ENCODE data around the gene ACSM3.
"Not testable (repeated sequence)": the region's sequence is repeated elsewhere in the genome, so short reads cannot be mapped to it uniquely, and the experiment has no call there.

Gene ACSM3, protein sequence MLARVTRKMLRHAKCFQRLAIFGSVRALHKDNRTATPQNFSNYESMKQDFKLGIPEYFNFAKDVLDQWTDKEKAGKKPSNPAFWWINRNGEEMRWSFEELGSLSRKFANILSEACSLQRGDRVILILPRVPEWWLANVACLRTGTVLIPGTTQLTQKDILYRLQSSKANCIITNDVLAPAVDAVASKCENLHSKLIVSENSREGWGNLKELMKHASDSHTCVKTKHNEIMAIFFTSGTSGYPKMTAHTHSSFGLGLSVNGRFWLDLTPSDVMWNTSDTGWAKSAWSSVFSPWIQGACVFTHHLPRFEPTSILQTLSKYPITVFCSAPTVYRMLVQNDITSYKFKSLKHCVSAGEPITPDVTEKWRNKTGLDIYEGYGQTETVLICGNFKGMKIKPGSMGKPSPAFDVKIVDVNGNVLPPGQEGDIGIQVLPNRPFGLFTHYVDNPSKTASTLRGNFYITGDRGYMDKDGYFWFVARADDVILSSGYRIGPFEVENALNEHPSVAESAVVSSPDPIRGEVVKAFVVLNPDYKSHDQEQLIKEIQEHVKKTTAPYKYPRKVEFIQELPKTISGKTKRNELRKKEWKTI

DNA sequence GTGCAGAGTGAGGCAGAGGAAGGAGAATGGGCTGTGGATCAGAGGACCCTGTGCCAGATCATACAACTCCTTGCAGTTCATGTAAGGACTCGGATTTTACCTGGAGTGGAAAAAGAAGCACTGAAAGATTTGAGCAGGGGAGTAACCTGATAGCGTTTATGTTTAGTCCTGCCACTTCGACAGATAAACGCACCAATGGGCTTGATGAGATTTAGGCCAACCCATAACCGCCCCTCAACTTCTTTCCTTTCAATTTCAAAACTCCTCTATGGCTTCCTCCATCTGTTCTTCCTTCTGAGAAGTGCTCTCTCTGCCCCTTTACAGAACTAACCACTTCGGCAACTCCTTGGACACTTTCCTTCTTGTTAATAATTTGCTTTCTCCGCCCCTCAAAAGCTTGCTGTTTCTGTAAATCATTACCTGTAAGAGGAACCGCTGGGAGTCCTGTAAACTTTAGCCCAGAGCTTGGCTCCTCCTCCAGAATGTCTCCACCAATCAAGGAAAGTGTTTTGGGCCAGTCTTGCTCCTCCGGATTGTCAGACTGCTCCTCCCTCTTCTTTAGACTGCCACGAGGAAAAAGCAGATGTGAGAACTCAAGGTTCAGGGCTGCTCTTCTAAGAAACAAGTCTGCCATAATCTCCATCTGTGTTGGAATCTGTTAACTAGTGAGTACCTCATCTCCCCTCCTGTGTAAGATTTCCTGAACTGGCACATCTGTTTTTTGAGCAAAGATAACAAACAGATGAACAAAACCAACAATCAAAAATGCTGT is at the start of gene ACSM3:
TSS of gene ACSM3 (plus strand) at position 554 of the 772 bp plus-strand sequence. CDS start 6,021 bp downstream, outside the sequence.
- DNase-seq (ENCODE audit: low read depth in 2 of 2) = peak in 1 of 2 experiments; percentile 19

DNA sequence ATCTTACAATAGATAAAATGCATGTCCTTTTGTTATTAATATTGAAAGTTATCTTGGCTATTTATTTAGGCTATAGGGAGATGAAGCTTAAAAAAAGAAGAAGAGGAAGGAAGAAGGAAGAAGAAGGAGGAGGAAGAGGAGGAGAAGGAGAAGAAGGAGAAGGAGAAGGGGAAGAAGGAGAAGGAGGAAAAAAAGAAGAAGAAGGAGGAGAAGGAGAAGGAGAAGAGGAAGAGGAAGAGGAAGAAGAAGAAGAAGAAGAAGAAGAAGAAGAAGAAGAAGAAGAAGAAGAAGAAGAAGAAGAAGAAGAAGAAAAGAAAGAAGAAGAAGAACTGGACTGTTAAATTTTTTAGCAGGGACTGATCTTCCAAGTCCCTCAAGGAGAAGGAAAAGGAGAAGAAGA is 46.1 kb upstream of the ACSM3 start:
- not testable (repeated sequence) for DNase-seq (ENCODE audit: low read depth in 2 of 2)

DNA sequence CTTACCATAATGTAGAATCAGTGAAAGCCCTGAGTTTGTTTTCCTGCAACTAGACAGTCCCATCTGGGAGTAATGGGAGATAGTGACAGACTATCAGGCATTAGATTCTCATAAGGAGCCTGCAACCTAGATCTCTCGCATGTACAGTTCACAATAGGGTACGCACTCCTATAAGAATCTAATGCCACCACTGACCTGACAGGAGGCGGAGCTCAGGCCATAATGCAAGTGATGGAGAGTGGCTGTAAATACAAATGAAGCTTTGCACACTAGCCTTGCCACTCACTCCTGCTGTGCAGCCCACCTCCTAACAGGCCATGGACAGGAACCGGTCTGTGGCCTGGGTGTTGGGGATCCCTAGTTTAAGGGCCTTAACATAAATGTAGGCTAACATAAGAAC is 43.6 kb upstream of the ACSM3 start:
- DNase-seq (ENCODE audit: low read depth in 2 of 2) = no peak

DNA sequence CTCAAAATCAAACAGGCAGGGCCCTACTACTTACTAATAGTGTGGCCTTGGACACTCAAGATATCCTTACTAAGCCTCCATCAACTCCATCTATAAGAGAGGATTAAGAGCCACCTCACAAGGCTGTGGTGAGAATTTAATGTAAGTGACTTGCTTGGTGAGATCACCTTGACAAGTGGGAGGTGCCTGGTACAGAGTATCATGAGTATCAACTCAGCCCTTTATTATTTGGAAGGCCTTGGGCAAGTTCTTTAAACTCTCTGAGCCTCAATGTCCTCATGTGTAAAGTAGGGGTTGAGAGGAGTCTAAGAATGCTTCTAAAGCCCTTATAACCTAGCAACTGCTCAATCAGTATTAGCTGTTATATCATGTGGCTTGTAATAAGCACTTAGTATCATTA is 37.2 kb upstream of the ACSM3 start:
- DNase-seq (ENCODE audit: low read depth in 2 of 2) = no peak

DNA sequence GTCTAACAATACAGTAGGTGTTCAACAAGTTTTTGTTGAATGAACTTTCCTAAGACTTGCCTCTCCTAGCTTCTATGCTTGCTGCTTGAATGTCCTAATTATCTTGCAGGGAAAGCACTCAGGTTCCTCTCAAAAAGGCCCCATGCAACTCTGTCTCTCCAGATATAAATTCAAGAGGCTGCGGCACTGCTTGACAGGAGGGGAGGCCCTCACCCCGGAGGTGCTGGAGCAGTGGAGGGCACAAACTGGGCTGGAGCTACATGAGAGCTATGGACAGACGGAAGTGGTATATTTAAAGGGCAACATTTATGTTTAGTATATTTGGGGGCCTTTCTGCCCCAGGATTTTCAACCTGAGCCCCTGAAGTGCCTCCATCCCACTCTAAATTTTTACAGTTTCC is 36.6 kb upstream of the ACSM3 start:
- no peak for DNase-seq (ENCODE audit: low read depth in 2 of 2)

DNA sequence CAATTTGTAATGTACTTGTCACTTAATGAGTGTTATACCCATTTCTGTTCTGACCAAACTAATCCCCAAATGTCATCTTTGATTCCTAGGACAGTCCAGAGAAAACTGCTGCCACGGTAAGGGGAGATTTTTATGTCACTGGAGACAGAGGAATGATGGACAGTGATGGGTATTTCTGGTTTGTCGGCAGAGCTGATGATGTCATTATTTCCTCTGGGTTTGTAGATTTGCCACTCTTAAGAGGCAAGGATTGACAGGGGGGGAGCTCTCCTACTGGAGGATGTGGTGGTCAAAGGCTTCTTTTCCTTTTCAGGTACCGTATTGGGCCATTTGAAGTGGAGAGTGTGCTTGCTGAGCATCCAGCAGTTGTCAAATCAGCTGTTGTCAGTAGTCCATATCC is 34.7 kb upstream of the ACSM3 start:
- DNase-seq (ENCODE audit: low read depth in 2 of 2) = no peak

DNA sequence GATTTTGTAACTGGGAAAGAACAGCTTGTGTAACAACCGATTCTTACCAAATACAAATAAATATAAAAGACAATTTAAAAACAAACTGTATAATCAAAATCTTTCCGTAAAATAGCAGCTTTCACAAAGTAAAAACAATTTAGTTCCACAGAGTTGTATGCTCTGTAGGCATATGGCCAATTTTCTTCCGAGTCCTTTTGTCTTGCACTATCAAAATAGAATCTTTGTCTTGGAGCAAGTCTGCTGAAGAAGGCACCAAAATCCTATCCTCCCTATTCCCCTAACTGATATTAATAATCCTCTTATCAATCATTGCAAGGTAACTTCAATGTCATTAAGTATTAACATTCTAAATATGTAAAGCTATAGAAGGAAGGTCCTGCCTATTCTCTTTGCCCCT is 29.8 kb upstream of the ACSM3 start:
- no peak for DNase-seq (ENCODE audit: low read depth in 2 of 2)

DNA sequence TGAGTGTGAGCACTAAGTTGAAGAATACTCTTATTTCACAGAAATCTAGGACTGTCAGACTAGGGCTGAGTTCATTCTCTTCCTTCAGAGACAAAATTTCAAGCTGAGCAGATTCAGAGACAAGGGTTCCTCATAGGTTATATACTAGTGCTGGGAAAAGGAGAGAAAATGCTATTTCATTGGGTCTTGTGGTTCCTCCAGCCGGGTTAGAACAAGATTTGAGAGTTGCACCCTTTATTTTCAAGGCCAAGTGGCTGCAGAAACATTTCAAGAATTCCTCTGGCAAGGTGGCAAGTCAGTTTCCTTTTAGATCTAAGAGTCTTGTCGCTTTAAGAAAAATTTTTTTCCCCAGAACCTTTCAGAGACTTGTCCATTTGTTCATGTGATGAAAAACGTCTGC is 29.0 kb upstream of the ACSM3 start:
- no peak for DNase-seq (ENCODE audit: low read depth in 2 of 2)

DNA sequence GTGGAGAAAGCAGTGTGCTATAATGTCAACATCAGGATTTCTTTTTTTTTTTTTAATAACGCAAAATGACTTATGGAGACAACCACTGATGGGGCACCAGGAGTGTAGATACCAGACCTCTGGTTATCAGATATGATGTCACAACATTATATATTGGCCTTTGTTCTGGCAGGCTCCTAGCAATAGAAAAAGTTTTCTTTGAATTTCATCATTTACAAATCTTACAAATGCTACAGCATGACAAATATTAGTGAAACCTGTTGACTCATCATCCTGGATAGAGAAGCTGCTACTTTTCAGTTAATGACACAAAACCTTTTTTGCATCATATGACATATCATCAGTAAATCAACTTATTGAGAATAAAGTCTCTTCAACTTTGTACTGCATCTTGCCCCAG is 28.3 kb upstream of the ACSM3 start:
- no peak for DNase-seq (ENCODE audit: low read depth in 2 of 2)

DNA sequence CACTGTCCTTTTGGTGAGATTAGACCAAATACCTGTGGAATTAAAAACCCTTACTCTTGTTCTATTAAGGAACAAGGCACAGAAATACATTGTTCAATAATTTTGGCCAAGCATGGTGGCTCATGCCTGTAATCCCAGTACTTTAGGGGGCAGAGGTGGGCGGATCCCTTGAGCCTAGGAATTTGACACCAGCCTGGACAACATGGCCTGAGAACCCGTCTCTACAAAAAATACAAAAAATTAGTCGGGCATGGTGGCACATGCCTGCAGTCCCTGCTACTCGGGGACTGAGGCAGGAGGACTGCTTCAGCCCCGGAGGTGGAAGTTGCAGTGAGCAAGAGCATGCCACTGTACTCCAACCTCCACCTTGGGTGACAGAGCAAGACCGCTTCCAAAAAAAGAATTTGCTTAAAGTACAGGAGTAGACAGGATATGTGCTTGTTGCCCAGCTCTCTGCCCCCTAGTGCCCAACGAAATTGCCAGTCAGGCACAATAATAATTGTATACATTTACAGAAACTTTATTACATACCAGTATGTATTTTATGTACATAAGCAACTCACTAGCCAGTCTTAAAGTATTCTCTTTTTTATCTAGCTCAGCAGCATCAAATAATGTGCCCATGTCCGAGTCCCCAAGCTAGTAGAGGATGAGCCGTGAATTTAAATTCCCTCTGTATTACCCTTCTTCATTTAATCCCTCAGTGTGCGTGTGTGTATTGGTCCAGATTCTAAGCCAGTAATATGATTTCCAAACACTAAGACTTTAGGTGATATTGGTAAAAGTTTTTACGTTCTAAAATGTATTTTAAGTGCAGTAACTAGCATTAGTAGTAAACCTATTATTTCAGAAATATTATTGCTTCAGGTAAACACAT is 23.6 kb upstream of the ACSM3 start:
- DNase-seq (ENCODE audit: low read depth in 2 of 2) = no peak

DNA sequence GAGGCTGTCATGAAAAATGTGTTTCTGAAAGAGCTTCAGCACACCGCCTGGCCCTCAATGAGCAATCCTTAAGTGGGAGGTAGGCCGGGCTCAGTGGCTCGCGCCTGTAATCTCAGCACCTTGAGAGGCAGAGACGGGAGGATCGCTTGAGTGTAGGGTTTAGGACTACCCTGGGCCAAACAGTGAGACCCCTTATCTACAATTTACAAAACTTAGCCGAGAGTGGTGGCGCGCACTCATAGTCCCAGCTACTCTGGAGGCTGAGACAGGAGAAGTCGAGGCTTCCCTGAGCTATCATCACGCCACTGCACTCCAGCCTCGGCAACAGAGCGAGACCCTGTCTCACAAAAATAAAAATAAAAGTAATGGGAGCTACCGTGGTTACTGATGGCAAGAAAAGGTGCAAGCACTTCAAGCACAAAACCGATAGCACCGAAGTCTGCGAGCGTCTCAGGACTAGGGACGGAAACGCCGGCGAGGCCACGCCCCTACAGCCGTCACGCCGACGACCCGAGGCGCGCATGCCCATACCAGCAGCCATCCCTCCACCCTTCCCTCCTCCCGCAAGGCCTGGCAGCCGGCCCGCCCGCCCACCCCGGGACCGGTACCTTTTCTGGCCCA is 22.8 kb upstream of the ACSM3 start:
- peak in 1 of 2 experiments; percentile 23 for DNase-seq (ENCODE audit: low read depth in 2 of 2)

DNA sequence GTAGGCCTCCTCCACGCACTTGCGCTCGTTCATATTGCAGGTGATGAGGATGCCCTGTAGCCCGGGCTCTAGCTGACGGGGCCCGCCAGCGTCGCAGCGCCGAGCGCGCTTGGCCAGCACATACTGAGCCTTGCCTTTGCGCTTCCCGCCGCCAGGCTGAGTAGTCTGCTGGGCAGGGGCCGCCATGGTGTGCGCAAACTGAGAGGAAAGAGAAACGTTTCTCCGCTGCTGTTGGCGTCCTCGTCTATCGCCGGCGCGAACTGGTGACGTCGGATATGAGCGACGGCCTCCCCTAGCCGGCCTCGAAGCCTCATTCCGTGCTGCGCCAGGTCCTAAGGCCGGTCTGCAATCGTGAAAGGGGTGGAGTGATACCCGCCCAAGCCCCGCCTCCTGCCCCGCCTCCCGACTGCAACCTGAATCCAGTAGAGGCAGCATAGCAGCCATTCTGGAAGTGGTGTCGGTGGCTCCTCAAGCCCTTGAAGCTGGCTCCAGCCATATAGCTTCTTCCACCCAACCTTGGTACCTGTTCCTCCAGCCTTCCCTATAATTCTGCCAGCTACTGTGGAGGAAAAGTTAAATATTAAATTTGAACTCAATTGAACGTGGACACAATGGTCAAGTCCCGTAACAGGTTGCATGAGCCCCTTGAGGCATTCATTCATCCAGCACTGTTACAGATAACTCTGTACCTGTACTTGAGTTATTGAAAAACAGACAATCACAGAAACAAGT is 22.1 kb upstream of the ACSM3 start, which contains the start of gene THUMPD1:
TSS of gene THUMPD1 (minus strand) at position 265 of the 732 bp plus-strand sequence. CDS start at position 186, 79 bp downstream.
- DNase-seq (ENCODE audit: low read depth in 2 of 2) = peak; percentile 84 to 85

DNA sequence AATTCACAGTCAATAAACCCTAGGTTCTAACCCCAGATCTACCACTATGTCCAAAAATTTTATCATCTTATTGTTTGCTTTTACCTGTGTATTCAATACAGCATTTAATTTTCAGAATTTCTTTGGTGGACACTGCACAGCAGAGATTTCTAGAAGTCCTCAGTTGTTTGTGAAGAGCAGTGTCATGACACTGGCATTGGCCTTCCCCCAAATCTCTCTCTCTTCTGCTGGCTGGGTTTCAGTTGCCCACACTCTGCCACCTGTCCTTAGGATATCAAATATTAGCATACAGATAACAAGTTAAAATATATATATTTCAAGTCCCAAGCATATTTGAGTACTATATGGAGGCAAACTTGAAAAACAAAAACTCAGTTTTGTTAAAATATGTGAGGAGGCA is 20.2 kb upstream of the ACSM3 start:
- no peak for DNase-seq (ENCODE audit: low read depth in 2 of 2)

DNA sequence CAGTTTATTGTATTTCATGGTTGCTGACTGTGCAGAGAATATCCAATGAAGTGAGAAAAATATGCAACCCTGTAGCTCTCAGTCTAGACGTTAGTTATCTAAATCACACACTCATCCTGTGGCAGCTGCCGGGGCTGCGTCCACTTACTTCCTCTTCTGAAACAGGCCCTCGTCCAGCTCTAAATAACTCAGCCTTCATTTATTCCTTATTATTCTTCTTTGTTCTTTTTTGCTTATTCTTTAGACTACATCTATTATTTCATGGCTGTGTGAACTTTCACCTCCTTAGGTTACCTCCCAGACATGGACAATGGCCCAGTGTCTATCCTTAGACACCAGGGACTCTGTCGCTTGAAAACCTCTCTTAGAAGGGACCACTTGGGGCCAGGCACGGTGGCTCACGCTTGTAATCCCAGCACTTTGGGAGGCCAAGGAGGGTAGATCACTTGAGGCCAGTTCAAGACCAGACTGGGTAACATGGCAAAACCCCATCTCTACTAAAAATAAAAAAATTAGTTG is 18.8 kb upstream of the ACSM3 start:
- no peak for DNase-seq (ENCODE audit: low read depth in 2 of 2)

DNA sequence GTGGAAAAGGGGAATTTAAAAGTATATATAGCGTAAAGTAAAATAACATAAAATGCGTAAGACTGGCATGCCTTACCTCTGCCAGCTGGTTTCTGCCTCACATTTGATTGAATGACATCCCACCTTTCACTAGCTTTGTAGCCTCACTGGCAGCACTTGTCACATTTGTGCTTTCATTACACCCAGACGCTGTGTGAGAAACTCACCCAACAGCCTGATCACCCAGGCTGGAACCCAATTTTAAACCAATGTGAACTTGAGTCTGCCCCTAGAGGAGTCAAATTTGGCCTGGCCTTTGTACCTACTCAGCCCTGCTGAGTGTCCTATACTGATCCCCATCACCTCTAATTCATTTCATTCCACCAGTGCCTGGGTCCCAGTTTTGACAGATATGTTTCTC is 17.4 kb upstream of the ACSM3 start:
- no peak for DNase-seq (ENCODE audit: low read depth in 2 of 2)

DNA sequence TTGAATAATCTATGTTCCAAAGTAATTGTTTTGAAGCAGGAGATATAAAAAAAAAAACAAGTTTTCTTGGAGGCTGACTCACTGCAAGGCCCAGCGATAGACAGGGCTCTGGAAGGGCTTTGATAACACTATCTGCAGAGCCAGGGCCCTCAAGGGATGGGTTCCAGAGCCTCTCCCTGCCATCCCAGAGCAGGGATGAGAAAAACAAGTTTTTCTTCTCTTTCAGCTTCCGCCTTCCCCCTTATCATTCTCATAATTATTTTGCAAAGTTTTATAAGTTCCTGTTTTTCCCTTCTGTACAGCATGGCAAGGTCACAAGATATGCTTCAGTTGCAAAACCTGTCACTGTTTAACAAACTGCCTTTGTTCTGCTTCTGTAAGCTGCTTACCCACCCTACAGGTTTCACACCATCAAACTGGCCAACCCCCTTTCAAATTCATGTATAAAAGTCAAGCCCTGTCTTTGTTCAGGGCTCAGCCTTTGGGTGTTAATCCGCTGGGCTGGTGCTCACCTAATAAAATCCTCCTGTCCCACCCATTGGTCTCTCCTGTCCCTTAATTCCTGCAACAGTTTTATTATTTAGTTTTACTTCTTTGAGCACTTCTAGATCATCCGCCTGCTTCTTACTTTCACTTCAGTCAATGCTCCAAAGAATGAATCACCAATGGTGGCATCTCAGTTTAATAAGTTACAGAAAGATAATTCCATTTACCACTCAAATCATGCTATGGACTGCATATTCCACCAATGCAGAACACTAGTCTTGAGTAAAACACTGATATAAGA is 16.6 kb upstream of the ACSM3 start:
- no peak for DNase-seq (ENCODE audit: low read depth in 2 of 2)

DNA sequence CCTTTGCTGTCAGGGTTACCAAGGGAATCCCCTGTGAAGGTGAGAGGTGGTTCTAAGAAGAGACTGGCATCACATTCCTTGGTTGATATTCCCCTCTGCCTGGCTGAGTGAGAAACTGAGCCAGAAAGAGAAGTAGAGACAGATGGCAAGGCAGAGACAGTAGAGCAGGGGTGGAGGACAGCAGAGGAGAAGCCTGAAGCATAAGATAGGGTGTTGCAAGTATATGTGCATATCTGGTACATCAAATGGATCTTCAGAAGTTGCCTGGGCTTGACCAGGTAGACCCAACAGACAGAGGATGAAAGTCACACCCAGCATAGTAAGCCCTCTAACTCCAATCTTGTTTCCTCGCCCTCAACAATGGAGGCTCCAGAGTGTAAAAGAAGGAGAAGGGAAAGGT is 14.3 kb upstream of the ACSM3 start:
- DNase-seq (ENCODE audit: low read depth in 2 of 2) = no peak

DNA sequence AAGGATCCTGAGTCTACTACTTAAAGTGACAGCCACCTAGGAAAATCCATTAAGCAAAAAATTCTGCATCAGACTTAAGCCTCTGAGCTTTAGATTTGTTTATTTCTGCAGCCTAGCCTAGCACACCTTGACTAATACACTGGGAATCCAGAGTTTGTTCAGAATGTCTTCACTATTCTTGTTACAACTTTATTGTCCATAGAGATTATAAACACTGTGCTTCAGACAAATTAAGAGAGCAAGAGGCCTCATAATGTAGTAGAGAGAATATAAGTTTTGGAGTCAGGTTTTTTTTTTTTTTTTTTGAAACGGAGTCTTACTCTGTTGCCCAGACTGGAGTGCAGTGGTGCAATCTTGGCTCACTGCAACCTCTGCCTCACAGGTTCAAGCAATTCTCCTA is 13.3 kb upstream of the ACSM3 start:
- DNase-seq (ENCODE audit: low read depth in 2 of 2) = no peak

DNA sequence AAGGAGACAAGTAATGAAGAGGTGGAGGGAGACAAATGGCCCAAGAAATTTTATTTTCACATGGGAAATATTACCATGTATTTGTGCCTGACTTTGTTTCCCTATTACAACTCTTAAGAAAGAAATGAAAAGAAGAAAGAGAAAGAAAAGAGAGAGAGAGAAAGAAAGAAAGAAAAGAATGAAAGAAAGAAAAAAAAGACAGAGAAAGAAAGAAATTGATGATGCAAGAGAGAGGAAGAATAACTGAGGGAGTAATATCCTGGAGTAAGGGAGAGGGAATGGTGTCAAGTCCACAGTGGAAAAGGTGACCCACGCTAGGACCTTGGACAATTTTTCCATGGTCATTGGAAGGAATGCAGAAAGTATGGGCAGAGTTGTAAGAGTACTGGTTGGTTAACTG is 10.1 kb upstream of the ACSM3 start:
- DNase-seq (ENCODE audit: low read depth in 2 of 2) = no peak

Data from fibroblast of skin of left biceps (primary cell).